Inferior parietal cortex (tissue), 1 donor: Measurements from ENCODE around the gene TBC1D22A.

Experiments
- DNase-seq: peaks from one replicate; pipeline ENCODE4 v3.0.0-alpha.2; 2016; ENCODE audit errors: extremely low spot score

Gene TBC1D22A

GRCh38 chr22:47221840-47222615 lies 459.6 kb downstream of the TBC1D22A start:
- no peak for DNase-seq
